PC-9 (cell line): Measurements from ENCODE around the gene LARP4B. TPM values are rescaled to one million over a fixed set of nuclear protein-coding genes. Genes with fewer than 3 reads are reported as not detected.

Source experiments
- BruUV-seq: library from RNA; stranded (reverse); fragments of 400-500 nt; replicated peaks from 2 replicates; lab custom pipeline; 2021; lab: Mats Ljungman, UMichigan
- CTCF ChIA-PET: fragments of 300-600 bp; sonication (Branson Sonifier 250); formaldehyde crosslinking; loops from one replicate; lab custom pipeline; 2022; ENCODE audit warnings: antibody characterized with exemption; lab: Charles Lee
- POLR2A ChIA-PET: fragments of 300-600 bp; sonication (Branson Sonifier 250); formaldehyde crosslinking; loops from one replicate; lab custom pipeline; 2022; ENCODE audit warnings: antibody characterized with exemption; ENCODE audit not compliant: unreplicated experiment; lab: Charles Lee
- DNase-seq, 2 experiments: peaks; one replicate each; pipeline versions ENCODE4 v3.0.0 to v3.0.0-alpha.2; 2015 to 2022; ENCODE audit warnings: mixed read lengths in 1 of 2
- H2AFZ ChIP-seq: fragments of 200-600 bp; sonication (generic); 2 replicates; pipeline ENCODE4 v1.8.1; 2017; ENCODE audit warnings: antibody characterized with exemption
- H3F3A ChIP-seq: fragments of 200-600 bp; sonication (generic); 2 replicates; pipeline ENCODE4 v1.8.1; 2017; ENCODE audit warnings: antibody characterized with exemption, mild to moderate bottlenecking, low read depth; ENCODE audit not compliant: insufficient read depth
- H3K27ac ChIP-seq: fragments of 200-600 bp; sonication (generic); 2 replicates; pipeline ENCODE4 v1.6.1; 2016; ENCODE audit warnings: mixed run types
- H3K27me3 ChIP-seq: fragments of 200-600 bp; sonication (generic); 2 replicates; pipeline ENCODE4 v1.6.1; 2016; ENCODE audit warnings: low read depth, mixed run types; ENCODE audit not compliant: insufficient read depth
- H3K36me3 ChIP-seq: fragments of 200-600 bp; sonication (generic); 2 replicates; pipeline ENCODE4 v1.6.1; 2016; ENCODE audit warnings: low read depth, mixed run types
- H3K4me1 ChIP-seq: fragments of 200-600 bp; sonication (generic); replicated peaks from 2 replicates; pipeline ENCODE4 v1.6.1; 2016; ENCODE audit warnings: mixed run types; ENCODE audit not compliant: insufficient read depth
- H3K4me2 ChIP-seq: fragments of 200-600 bp; sonication (generic); 2 replicates; pipeline ENCODE4 v1.6.1; 2017; ENCODE audit warnings: mixed run types
- H3K4me3 ChIP-seq: fragments of 200-600 bp; sonication (generic); 2 replicates; pipeline ENCODE4 v1.6.1; 2016; ENCODE audit warnings: mixed run types
- H3K79me2 ChIP-seq: fragments of 200-600 bp; sonication (generic); 2 replicates; pipeline ENCODE4 v1.6.1; 2017; ENCODE audit warnings: low read depth, mixed run types
- H3K9me2 ChIP-seq: fragments of 200-600 bp; sonication (generic); 2 replicates; pipeline ENCODE4 v1.8.1; 2017; ENCODE audit warnings: mild to moderate bottlenecking; ENCODE audit not compliant: insufficient read depth
- H3K9me3 ChIP-seq: fragments of 200-600 bp; sonication (generic); 2 replicates; pipeline ENCODE4 v1.8.1; 2016; ENCODE audit warnings: low read depth; ENCODE audit not compliant: insufficient read depth
- H4K20me1 ChIP-seq: fragments of 200-600 bp; sonication (generic); 2 replicates; pipeline ENCODE4 v1.8.1; 2017; ENCODE audit not compliant: insufficient read depth
- EZH2 ChIP-seq: fragments of 200-600 bp; sonication (generic); IDR thresholded peaks from 2 replicates; pipeline ENCODE4 v1.8.0; 2017; ENCODE audit warnings: antibody characterized with exemption, low read depth
- intact Hi-C: fragments of 100-400 bp; cut with micrococcal nuclease; formaldehyde crosslinking; loops from one replicate; pipeline ENCODE4 v1.10.0; 2022; ENCODE audit not compliant: unreplicated experiment
- total RNA-seq: library from RNA; stranded (reverse); gene quantifications from 2 replicates; pipeline ENCODE4 v1.2.3, GENCODE V29; 2021
- TF ChIP-seq, protein P1 (sequence below): fragments of 200-600 bp; sonication (generic); conservative IDR thresholded peaks from 2 replicates; pipeline ENCODE4 v1.6.1; 2017; ENCODE audit warnings: mixed run types, antibody characterized with exemption, mild to moderate bottlenecking, moderate library complexity

Gene LARP4B
- total RNA-seq, 1 experiment from 2014 or later = 93.4 TPM

DNA sequence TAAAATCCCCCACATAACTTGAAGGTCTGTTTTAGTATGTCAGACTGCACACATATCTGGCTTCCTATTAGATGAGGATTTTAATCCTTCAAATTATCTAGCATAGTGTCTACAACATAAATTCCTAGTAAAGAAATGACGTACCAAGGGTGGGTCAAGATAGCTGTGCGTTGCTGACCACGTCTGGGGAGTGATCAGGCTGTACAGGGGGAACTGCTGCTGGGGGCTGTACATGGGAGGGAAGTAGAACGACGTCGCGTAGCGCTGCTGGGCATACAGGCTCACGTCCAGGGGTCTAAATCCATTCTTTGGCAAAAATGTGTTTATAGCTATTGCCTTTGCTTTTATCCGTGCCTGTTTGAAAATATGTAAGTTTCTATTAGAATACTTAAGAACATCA is 102.3 kb downstream of the LARP4B start:
- Histone ChIP-seq H3K9me3 (no peaks in the 10 kb centered on the region), H3F3A (no peaks in the 10 kb centered on the region), H3K4me3 (no peak overlapping the region), H3K4me1 (no peaks in the 10 kb centered on the region), H4K20me1 (no peaks in the 10 kb centered on the region; the same call in 1 of the 2 replicates), H3K9me2 (no peaks in the 10 kb centered on the region), H3K4me2 (no peak overlapping the region), H3K27ac (no peak overlapping the region), H3K36me3 (no peaks in the 10 kb centered on the region), H2AFZ (no peak overlapping the region), H3K27me3 (no peaks in the 10 kb centered on the region), H3K79me2 (no peaks in the 10 kb centered on the region)
- TF ChIP-seq, protein P1, sequence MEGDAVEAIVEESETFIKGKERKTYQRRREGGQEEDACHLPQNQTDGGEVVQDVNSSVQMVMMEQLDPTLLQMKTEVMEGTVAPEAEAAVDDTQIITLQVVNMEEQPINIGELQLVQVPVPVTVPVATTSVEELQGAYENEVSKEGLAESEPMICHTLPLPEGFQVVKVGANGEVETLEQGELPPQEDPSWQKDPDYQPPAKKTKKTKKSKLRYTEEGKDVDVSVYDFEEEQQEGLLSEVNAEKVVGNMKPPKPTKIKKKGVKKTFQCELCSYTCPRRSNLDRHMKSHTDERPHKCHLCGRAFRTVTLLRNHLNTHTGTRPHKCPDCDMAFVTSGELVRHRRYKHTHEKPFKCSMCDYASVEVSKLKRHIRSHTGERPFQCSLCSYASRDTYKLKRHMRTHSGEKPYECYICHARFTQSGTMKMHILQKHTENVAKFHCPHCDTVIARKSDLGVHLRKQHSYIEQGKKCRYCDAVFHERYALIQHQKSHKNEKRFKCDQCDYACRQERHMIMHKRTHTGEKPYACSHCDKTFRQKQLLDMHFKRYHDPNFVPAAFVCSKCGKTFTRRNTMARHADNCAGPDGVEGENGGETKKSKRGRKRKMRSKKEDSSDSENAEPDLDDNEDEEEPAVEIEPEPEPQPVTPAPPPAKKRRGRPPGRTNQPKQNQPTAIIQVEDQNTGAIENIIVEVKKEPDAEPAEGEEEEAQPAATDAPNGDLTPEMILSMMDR = no peak
- TF ChIP-seq EZH2 = no peak
- ChIA-PET POLR2A (no interaction called here), CTCF (interaction anchor here (0.6 kb wide), 1 partner anchor 23 kb away, joined by 12 read pairs; no protein-coding TSS in a partner anchor)
- intact Hi-C loops = no loop called here
- no peak for DNase-seq
- no TSS peak for BruUV-seq

DNA sequence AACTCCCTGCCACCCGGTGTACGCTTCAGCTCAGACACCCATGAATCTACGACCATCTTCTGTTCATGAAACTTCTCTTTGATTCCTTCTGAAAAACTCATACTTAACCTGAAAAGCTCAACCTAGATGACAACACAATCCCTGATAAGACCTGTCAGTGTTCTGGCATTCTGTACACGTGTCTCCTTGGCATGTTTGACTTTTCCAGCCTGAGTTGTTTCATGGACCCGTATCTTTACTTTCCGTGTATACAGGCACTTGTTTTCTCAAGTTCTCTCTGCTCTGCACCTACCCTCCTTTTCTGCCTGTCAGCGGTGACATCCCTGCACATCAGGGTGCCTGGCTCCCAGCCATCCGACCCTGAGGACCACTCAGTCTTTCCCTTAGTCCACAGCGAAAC is 103.3 kb downstream of the LARP4B start:
- no peak for DNase-seq
- ChIA-PET CTCF (no interaction called here), POLR2A (no interaction called here)
- Histone ChIP-seq H3K27me3 (no peaks in the 10 kb centered on the region), H3K36me3 (no peaks in the 10 kb centered on the region), H3K27ac (no peak overlapping the region), H3K9me3 (no peaks in the 10 kb centered on the region), H3K79me2 (no peaks in the 10 kb centered on the region), H3K4me1 (no peaks in the 10 kb centered on the region), H4K20me1 (no peaks in the 10 kb centered on the region; the same call in 1 of the 2 replicates), H3F3A (no peaks in the 10 kb centered on the region), H3K4me2 (no peak overlapping the region), H3K4me3 (no peak overlapping the region), H3K9me2 (no peaks in the 10 kb centered on the region), H2AFZ (no peak overlapping the region)
- intact Hi-C loops = no loop called here
- BruUV-seq = no TSS peak
- TF ChIP-seq, protein P1 = no peak
- TF ChIP-seq EZH2 = no peak

DNA sequence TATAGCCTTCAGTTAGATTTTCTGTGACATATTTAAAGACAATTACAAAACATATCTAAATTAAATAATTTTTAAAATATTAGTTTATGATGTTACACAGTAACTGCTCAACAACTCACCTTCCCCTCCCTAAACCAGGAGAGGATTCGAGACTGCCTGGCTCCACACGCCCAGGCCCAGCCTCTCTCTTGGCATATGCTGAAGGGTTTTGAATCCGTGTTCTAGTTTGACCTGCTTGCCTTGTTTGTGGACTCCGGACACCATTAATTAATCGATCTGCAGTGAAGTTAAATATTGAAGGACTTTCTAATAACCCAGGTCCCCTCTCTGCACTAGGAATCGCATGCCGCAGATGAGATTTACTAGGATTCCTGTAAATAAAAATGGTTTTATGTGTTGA is 106.6 kb downstream of the LARP4B start:
- Histone ChIP-seq H3F3A (no peaks in the 10 kb centered on the region), H3K79me2 (no peaks in the 10 kb centered on the region), H2AFZ (no peak overlapping the region), H3K4me2 (no peak overlapping the region), H3K4me3 (no peak overlapping the region), H3K9me3 (no peaks in the 10 kb centered on the region), H3K27me3 (no peaks in the 10 kb centered on the region), H3K9me2 (no peaks in the 10 kb centered on the region), H3K36me3 (no peaks in the 10 kb centered on the region; the same call in 1 of the 2 replicates), H4K20me1 (no peaks in the 10 kb centered on the region; the same call in 1 of the 2 replicates), H3K27ac (no peak overlapping the region), H3K4me1 (no peaks in the 10 kb centered on the region)
- intact Hi-C loops = no loop called here
- ChIA-PET POLR2A (no interaction called here), CTCF (no interaction called here)
- no peak for DNase-seq
- TF ChIP-seq, protein P1 = no peak
- TF ChIP-seq EZH2 = no peak
- no TSS peak for BruUV-seq
